GM19372 (cell line): ENCODE data around the gene C5orf22.
"Not testable (repeated sequence)": the region's sequence is repeated elsewhere in the genome, so short reads cannot be mapped to it uniquely, and the experiment has no call there.

Experiments
- ATAC-seq: cut with Tn5 transposase; IDR thresholded peaks from one replicate; pipeline ENCODE4 v1.9.1; 2021; ENCODE audit warnings: mild to moderate bottlenecking, low read depth, moderate library complexity; ENCODE audit not compliant: unreplicated experiment

Gene C5orf22

GRCh38 chr5:31598640-31599611 lies 66.8 kb downstream of the C5orf22 start:
- no peak for ATAC-seq

DNA sequence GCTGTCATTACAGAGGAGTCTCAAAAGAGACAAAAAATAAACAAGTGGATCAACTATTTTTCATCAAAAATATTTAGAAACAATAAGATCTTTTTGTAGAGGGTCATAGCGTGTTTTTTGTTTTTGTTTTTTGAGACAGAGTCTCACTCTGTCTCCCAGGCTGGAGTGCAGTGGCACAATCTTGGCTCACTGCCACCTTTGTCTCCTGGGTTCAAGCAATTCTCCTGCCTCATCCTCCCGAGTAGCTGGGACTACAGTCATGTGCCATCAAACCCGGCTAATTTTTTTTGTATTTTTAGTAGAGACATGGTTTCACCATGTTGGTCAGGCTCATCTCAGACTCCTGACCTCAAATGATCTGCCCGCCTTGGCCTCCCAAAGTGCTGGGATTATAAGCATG lies 70.2 kb downstream of the C5orf22 start:
- not testable (repeated sequence) for ATAC-seq

- no peak for ATAC-seq
Measured at GRCh38 chr5:31604240-31604639, 72.1 kb downstream of the C5orf22 start.

GRCh38 chr5:31604644-31605043 lies 72.5 kb downstream of the C5orf22 start:
- ATAC-seq: no peak
